NCI-H187 (cell line): ENCODE measurements around the gene TACR2.
A peak's percentile ranks its signal among the peaks of the same experiment; 100 is the strongest.
"Not testable (repeated sequence)": the region's sequence is repeated elsewhere in the genome, so short reads cannot be mapped to it uniquely, and the experiment has no call there.

ENCODE experiments used
- DNase-seq, 2 experiments: peaks; one replicate each; lab custom pipeline; 2025; lab: John Stamatoyannopoulos, UW

The TACR2 gene

GRCh38 chr10:69450395-69450794 lies 33.7 kb upstream of the TACR2 start:
- not testable (repeated sequence) for DNase-seq

DNA sequence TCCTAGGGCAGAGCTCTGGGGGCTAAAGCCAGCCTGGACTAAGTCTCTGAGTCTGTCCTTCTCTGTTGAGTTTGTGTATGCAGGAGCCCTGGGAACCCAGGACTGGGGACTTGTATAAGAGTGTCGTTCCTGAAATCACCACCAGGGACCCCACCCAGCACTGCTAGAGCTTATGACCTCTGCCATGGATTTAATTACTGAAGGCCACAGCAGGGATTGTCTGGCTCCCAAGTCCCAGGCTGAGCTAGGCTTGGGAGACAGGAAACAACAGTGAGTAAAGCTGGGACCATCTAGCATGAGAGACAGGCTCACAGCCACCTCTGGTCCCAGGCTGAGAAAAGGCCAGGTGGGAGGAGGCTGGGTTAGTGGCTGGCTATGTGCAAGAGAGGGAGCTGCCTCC lies 33.1 kb upstream of the TACR2 start:
- no peak for DNase-seq

GRCh38 chr10:69446650-69447151 lies 30.0 kb upstream of the TACR2 start:
- no peak for DNase-seq

DNA sequence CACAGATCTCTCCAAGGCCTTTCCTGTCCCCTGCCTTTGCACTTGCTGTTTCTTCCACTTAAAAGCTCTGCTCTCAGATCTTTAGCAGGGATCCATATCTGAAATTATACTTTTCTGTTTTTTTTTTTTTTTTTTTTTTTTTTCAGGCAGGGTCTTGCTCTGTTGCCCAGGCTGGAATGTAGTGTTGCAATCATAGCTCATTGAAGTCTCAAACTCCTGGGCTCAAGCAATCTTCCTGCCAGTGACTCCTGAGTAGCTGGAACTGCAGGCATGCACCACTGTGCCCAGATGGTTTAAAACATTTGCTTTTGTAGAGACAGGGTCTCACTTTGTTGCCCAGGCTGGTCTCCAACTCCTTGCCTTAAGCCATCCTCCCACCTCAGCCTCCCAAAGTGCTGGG lies 29.5 kb upstream of the TACR2 start:
- DNase-seq = no peak

- no peak for DNase-seq
These were observed 28.3 kb upstream of the TACR2 start for GRCh38 chr10:69445041-69445440.

DNA sequence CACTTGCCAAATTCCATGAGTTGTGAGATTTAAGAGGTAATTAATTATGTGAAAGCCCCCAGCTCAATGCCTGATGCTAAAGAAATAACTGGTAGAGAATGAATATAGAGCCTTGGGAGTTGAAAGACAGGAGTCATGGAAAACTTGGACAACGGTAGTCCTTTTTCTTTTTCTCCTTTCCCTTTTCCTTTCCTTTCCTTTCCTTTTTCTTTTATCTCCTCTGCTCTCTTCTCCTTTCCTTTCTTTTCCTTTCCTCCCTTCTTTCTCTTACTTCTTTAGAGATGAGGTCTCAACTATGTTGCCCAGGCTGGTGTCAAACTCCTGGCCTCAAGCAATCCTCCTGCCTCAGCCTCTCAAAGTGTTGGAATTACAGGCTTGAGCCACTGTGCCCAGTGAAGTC lies 26.6 kb upstream of the TACR2 start:
- no peak for DNase-seq

DNA sequence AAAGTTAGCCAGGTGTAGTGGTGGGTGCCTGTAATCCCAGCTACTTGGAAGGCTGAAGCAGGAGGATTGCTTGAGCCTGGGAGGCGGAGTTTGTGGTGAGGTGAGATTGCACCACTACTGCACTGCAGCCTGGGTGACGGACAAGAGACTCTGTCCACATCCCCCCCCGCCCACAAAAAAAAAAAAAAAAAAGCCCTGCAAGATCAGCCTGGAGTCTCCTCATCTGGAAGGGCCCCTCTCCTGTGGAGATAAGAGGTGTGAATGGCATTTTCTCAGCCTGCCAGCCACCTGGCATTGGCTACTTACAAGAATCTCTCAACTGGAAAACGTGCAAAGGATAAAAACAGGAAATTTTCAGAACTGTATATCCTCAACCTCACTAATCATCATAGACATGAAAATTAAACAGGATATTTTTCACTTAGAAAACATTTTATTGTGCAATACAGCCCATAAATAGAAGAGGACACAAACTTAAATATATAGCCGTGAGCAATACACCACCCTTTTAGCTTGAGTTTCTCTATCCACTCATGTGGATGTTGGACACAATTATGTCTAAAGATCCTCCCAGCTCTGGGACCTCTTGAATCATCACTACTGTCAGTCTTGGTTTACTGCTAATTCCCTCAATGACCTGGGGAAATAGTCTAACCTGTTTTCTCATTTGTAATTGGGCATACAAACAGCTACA lies 23.2 kb upstream of the TACR2 start:
- peak in 1 of 2 experiments; percentile 24 for DNase-seq

GRCh38 chr10:69439350-69439739 lies 22.6 kb upstream of the TACR2 start:
- no peak for DNase-seq

- no peak for DNase-seq
These were observed 22.0 kb upstream of the TACR2 start for GRCh38 chr10:69438536-69439349.

GRCh38 chr10:69437321-69438259 lies 20.9 kb upstream of the TACR2 start:
- DNase-seq = no peak

DNA sequence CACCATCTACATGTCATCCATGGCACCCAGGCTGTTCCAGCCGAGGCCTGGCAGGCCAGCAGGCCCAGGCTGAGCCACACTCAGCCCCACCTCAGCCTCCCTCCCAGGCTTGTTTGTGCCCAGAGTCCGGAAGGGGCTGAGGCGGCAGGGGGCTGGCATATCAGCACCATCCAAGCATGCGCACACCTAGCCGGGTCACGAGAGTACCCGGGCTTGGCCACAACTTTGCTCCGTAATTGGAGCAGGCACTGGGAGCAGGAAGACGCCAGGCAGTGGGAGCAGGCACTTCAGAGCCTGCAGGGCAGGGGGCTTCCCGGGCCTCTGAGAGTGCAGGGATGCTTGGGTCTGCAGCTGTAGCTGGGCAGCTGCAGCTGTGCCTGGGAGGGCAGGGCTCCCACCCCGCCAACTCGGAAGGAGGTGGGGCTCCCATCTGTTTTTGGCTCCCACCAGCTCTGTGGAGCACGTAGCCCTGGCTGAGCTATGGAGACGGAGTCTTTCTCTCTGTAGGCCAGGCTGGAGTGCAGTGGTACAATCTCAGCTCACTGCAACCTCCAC lies 19.3 kb upstream of the TACR2 start:
- no peak for DNase-seq

GRCh38 chr10:69434926-69435325 lies 18.2 kb upstream of the TACR2 start:
- no peak for DNase-seq

GRCh38 chr10:69434169-69434568 lies 17.5 kb upstream of the TACR2 start:
- no peak for DNase-seq

DNA sequence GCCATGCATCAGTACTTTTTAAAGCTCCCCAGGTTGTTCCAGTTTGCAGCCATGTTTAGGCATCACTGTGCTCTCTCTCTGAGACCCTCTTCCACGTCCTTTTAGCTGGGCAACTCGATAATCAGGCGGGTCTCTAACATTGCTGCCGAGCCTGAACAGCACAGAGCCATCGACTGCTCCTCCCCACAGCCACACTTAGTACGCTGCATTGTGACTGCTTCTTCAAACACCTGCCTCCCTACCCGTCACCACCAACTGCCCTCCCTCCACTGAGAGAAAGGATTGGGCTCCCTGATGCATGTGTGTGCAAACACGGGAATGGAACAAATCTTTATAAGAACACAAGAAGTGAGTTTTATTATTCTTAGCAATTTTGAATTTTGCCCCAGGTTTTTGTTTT lies 11.4 kb upstream of the TACR2 start:
- DNase-seq = no peak

DNA sequence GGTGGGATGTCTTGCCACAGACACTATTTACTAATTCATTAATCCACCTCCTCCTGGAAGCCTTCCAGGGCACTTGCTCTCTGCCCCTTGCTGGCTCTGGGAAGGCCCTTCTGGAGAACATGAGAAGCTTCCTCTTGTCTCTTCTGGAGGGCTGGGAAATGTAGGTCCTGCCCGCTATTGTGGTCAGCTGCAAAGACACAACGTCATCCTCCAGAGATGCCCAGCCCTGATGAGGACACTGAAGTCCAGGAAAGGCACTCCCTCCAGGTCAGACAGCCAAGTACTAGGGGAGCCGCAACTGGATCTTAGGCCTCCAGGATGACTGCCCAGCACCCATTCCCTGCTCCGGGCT lies 9.6 kb upstream of the TACR2 start:
- no peak for DNase-seq

DNA sequence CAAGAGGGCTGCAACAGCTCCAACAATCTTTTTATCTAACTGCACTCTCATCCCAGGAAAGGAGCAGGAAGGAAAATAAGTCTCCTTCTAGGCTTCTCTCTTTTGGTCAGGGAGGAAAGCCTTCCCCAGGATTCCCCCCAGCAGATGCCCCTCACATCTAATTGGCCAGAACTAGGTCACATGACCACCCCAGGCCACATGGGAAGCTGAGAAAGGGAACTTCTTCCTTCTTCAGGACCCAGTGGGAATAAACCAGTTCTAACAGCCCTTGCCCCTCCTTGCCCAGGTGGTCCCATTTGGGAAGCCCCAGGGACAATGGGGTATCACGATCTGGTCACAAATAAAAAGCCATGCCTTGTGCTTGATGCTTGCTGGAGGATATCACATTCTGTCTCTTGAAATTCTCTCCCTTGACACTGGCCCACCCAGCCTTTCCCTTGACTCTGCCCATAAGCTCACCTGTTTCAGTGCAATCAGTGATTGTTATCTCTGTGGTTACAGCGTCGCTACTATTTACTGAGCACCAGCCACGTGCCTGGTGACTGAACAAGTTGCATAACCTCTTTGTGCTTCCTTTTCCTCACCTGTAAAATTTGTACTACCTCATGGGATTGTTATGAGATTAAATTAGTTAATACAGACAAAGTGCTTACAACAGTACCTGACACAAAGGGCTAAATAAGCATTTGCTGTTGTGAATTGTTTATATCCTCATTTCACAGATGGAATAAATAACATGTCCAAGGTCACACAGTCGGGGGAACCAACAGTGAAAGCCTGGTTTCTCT lies 9.0 kb upstream of the TACR2 start:
- DNase-seq = no peak

DNA sequence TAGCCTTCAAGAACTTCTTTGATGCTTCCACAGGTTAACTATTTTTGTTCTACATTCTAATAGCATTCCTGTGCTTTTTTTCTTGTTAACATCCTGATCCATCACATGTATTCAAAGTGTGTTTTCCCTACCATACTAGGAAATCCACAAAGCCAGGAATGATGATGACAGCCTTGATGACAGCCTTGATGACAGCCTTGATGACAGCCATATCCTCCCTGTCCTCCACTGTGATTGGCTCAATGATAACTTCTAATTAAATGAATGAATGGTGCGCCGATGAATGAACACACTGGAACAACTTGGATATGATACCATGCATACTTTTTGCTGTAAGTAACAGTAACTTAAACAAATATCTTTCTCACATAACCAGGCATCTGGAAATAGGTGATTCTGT lies 8.3 kb upstream of the TACR2 start:
- DNase-seq = no peak

DNA sequence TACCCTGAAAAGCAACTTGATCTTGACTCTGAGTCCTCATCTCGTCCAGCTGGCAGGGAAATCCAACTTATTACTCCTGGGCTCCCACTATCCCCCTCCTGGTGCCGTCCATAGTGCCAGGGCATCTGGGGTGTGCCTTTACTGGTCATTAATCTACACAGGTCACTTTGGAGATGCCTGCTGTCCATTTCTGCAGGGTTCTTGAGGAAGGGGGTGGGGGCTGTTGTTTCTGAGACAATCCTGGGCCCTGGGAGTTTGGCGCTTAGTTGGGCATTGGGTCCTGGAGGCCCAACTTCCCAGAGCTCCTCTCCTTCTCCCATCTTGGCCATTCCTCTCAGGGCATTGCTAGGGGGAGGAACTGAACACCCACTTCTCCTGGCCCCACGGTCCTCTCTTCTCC lies 6.0 kb upstream of the TACR2 start:
- no peak for DNase-seq

DNA sequence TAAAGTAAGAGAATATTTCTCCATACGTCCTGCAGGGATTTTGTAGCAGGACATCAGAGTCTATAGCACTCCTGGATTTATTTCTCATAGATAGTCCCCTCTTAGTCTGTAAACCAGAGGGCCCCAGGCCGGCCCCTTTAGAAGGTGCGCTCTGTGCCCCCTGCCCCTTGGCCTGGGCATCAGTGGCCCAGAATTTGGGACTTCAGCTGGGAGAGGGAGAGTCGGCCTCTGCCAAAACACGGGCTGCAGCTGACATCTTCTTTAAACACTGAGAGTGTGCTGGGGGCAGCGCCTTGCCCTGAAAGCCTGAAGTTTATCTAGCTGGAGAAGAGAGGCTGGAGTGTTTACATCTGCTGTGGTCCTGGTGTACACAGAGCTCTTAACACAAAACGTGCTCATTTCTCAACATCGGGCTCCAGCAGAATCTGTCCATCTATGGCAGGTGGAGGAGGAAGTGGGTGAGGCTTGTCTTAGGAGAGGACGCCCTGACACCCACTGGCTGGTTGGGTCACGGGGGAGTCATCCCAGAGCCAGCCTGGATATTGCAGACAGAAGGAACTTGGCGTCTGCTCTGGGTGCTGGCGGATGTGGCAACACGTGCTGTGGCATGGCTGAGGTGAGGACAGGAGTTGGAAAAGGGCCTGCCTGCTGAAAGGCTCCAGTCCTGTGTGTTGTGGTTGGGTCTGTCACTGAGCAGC lies 5.0 kb upstream of the TACR2 start:
- DNase-seq = no peak

DNA sequence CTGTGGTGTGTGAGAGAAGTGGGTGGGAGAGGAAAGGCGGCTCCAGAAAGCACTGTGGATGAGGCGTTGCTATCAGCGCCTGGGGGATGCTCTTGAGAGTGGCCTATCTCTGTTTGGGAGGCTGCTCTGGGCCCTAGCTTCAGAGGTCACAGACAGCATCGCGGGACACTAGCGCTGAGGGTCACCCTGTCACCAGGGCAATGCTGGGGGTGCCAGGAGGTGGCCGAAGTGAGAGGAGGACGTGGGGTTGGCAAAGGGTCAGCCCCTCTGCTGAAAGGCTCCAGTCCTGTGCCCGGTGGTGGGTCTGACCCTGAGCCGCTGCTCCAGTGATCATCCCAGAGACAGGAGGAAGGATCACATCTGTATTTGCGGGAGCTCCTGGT lies 3.0 kb upstream of the TACR2 start:
- no peak for DNase-seq
